Measurements from ENCODE around the gene PLCB4.

GRCh38 chr20:9110916-9111432 lies 42.1 kb downstream of the PLCB4 start:
- TF ChIP-seq CTCF (conservative IDR thresholded peaks at IDR 0.05) = no peak
- no peak for TF ChIP-seq EZH2 (IDR thresholded peaks at IDR 0.05; ENCODE audit: low read depth)

All from PC-9 (cell line).